Prostate gland (tissue), 2 donors: Measurements from ENCODE around the gene SPDYE2.
"Not testable (repeated sequence)": the region's sequence is repeated elsewhere in the genome, so short reads cannot be mapped to it uniquely, and the experiment has no call there.

Experiments used
- CTCF ChIP-seq, 4 experiments: fragments of 200-600 bp in 2 of 4; fragments of 450-650 bp in 2 of 4; sonication (generic) in 2 of 4; IDR thresholded peaks; 1 replicate in 3 of 4; 2 replicates in 1 of 4; pipeline ENCODE4 v1.5.1; 2016 to 2019; ENCODE audit warnings: antibody characterized with exemption in 4 of 4, mild to moderate bottlenecking in 2 of 4, moderate library complexity in 2 of 4
- POLR2A ChIP-seq: fragments of 450-650 bp; IDR thresholded peaks from one replicate; pipeline ENCODE4 v1.6.1; 2016; ENCODE audit warnings: antibody characterized with exemption, mild to moderate bottlenecking
- POLR2AphosphoS5 ChIP-seq: sonication (generic); formaldehyde crosslinking; IDR thresholded peaks from one replicate; pipeline ENCODE4 v1.6.1; 2017; ENCODE audit warnings: antibody characterized with exemption

- TF ChIP-seq CTCF (IDR thresholded peaks at IDR 0.05); POLR2A; POLR2AphosphoS5: not testable (repeated sequence)
Measured at GRCh38 chr7:102516951-102517350, 34.1 kb upstream of the SPDYE2 start.
